H1 (cell line): ENCODE measurements around the gene SPAG17. TPM values are rescaled to one million over a fixed set of nuclear protein-coding genes. Genes with fewer than 3 reads are reported as not detected.

Experiments
- CTCF ChIA-PET: fragments of 300-600 bp; sonication (Branson Sonifier 250); formaldehyde crosslinking; loops from one replicate; lab custom pipeline; 2021; ENCODE audit not compliant: partially characterized antibody; lab: Charles Lee
- POLR2A ChIA-PET: fragments of 300-600 bp; sonication (Branson Sonifier 250); formaldehyde crosslinking; loops from one replicate; lab custom pipeline; 2021; ENCODE audit warnings: inconsistent platforms; ENCODE audit not compliant: partially characterized antibody; lab: Charles Lee
- DNase-seq, 2 experiments: peaks; one replicate each; pipeline versions ENCODE4 v3.0.0 to v3.0.0-alpha.2; 2010 to 2022; ENCODE audit warnings: low spot score in 2 of 2, low read depth in 1 of 2, mixed read lengths in 1 of 2
- FAIRE-seq: peaks from 2 replicates; lab custom pipeline; 2011; peaks lifted over from hg19 to GRCh38; lab: Jason Lieb, UNC
- H2AFZ ChIP-seq: 2 replicates; pipeline ENCODE4 v1.8.1; 2012; ENCODE audit warnings: low read length, inconsistent platforms
- H2AK5ac ChIP-seq: 2 replicates; pipeline ENCODE4 v1.6.1; 2013; ENCODE audit warnings: low read depth, low read length
- H2BK120ac ChIP-seq: replicated peaks from 2 replicates; pipeline ENCODE3; 2013; ENCODE audit warnings: low read depth, low read length, inconsistent platforms
- H2BK12ac ChIP-seq: 2 replicates; pipeline ENCODE4 v1.6.1; 2013; ENCODE audit warnings: low read depth, low read length
- H2BK15ac ChIP-seq: 2 replicates; pipeline ENCODE4 v1.6.1; 2013; ENCODE audit warnings: low read length
- H2BK20ac ChIP-seq: 2 replicates; pipeline ENCODE4 v1.6.1; 2013; ENCODE audit warnings: low read length
- H2BK5ac ChIP-seq: 2 replicates; pipeline ENCODE4 v1.6.1; 2013; ENCODE audit warnings: low read depth, low read length
- H3K14ac ChIP-seq: 2 replicates; pipeline ENCODE4 v1.6.1; 2013; ENCODE audit warnings: inconsistent platforms; ENCODE audit not compliant: insufficient read length
- H3K18ac ChIP-seq: 2 replicates; pipeline ENCODE4 v1.6.1; 2013; ENCODE audit warnings: low read length; ENCODE audit errors: extremely low read depth
- H3K23ac ChIP-seq: 2 replicates; pipeline ENCODE4 v1.6.1; 2013; ENCODE audit warnings: inconsistent platforms; ENCODE audit not compliant: insufficient read length
- H3K23me2 ChIP-seq: 2 replicates; pipeline ENCODE4 v1.6.1; 2013; ENCODE audit warnings: low read depth, low read length
- H3K27ac ChIP-seq: 2 replicates; pipeline ENCODE4 v1.6.1; 2011; ENCODE audit warnings: low read depth, low read length, inconsistent platforms
- H3K27me3 ChIP-seq, 4 experiments: replicated peaks in 1 of 4; 1 replicate in 1 of 4; 2 replicates in 3 of 4; pipeline versions ENCODE4 v1.6.1 to v1.8.1; 2011 to 2013; ENCODE audit warnings: low read length in 3 of 4, mild to moderate bottlenecking in 3 of 4, inconsistent platforms in 2 of 4, mixed read lengths in 2 of 4, moderate library complexity in 1 of 4; ENCODE audit not compliant: control insufficient read depth in 3 of 4, insufficient read depth in 3 of 4; ENCODE audit errors: extremely low read depth in 1 of 4
- H3K36me3 ChIP-seq, 4 experiments: 2 replicates each; pipeline versions ENCODE4 v1.6.1 to v1.8.1; 2011 to 2013; ENCODE audit warnings: mild to moderate bottlenecking in 4 of 4, low read length in 3 of 4, moderate library complexity in 2 of 4, control low read depth in 1 of 4, inconsistent platforms in 1 of 4; ENCODE audit not compliant: insufficient read depth in 4 of 4, control insufficient read depth in 2 of 4
- H3K4ac ChIP-seq: replicated peaks from 2 replicates; pipeline ENCODE3; 2013; ENCODE audit warnings: low read length, low read depth, mixed read lengths, inconsistent platforms; ENCODE audit not compliant: insufficient read length
- H3K4me1 ChIP-seq, 4 experiments: replicated peaks in 1 of 4; 1 replicate in 1 of 4; 2 replicates in 3 of 4; pipeline versions ENCODE4 v1.6.1 to v1.8.1; 2011 to 2013; ENCODE audit warnings: low read length in 3 of 4, inconsistent platforms in 2 of 4, mixed read lengths in 1 of 4; ENCODE audit not compliant: insufficient read depth in 4 of 4, control insufficient read depth in 3 of 4
- H3K4me2 ChIP-seq, 2 experiments: 2 replicates each; pipeline versions ENCODE4 v1.6.1 to v1.8.1; 2011 to 2013; ENCODE audit warnings: low read depth in 2 of 2, low read length in 2 of 2, control low read depth in 1 of 2, inconsistent platforms in 1 of 2, mild to moderate bottlenecking in 1 of 2; ENCODE audit not compliant: insufficient read depth in 1 of 2
- H3K4me3 ChIP-seq, 4 experiments: fragments of 200-600, 300-600 bp in 1 of 4; sonication (generic), shearing (Covaris generic), sonication (Bioruptor Twin) in 1 of 4; 2 replicates each; pipeline versions ENCODE4 v1.5.1 to v1.8.1; 2011 to 2016; ENCODE audit warnings: low read length in 4 of 4, low read depth in 3 of 4, control low read depth in 2 of 4, inconsistent platforms in 2 of 4, mild to moderate bottlenecking in 2 of 4, mixed read lengths in 1 of 4, moderate library complexity in 1 of 4; ENCODE audit not compliant: insufficient read depth in 2 of 4; ENCODE audit errors: extremely low read depth in 1 of 4
- H3K56ac ChIP-seq: replicated peaks from 2 replicates; pipeline ENCODE3; 2013; ENCODE audit warnings: low read depth, mild to moderate bottlenecking, mixed read lengths, low read length, inconsistent platforms; ENCODE audit not compliant: insufficient read length
- H3K79me1 ChIP-seq: 2 replicates; pipeline ENCODE4 v1.6.1; 2013; ENCODE audit warnings: low read depth, low read length, control low read depth
- H3K79me2 ChIP-seq, 2 experiments: 2 replicates each; pipeline versions ENCODE4 v1.6.1 to v1.8.1; 2012 to 2013; ENCODE audit warnings: low read length in 2 of 2, mild to moderate bottlenecking in 2 of 2, inconsistent platforms in 1 of 2; ENCODE audit not compliant: insufficient read depth in 2 of 2, control insufficient read depth in 1 of 2
- H3K9ac ChIP-seq, 4 experiments: replicated peaks in 1 of 4; 1 replicate in 1 of 4; 2 replicates in 3 of 4; pipeline versions ENCODE4 v1.6.1 to v1.8.1; 2011 to 2013; ENCODE audit warnings: low read depth in 3 of 4, low read length in 3 of 4, control low read depth in 2 of 4, mild to moderate bottlenecking in 2 of 4, moderate library complexity in 2 of 4, inconsistent platforms in 1 of 4; ENCODE audit errors: extremely low read depth in 1 of 4
- H3K9me3 ChIP-seq, 2 experiments: 2 replicates each; pipeline versions ENCODE4 v1.6.1 to v1.8.1; 2012 to 2013; ENCODE audit warnings: mild to moderate bottlenecking in 2 of 2, moderate library complexity in 2 of 2, control low read depth in 1 of 2, inconsistent platforms in 1 of 2, low read depth in 1 of 2, low read length in 1 of 2, mixed read lengths in 1 of 2; ENCODE audit not compliant: insufficient read depth in 2 of 2
- H4K20me1 ChIP-seq, 2 experiments: replicated peaks in 1 of 2; 2 replicates each; pipeline versions ENCODE3 to v1.8.1; 2011 to 2013; ENCODE audit warnings: inconsistent platforms in 2 of 2, low read length in 2 of 2, mild to moderate bottlenecking in 1 of 2; ENCODE audit not compliant: insufficient read depth in 2 of 2, control insufficient read depth in 1 of 2
- H4K5ac ChIP-seq: 2 replicates; pipeline ENCODE4 v1.6.1; 2013; ENCODE audit warnings: low read length, low read depth, mixed read lengths, inconsistent platforms; ENCODE audit not compliant: insufficient read length
- H4K8ac ChIP-seq: 2 replicates; pipeline ENCODE4 v1.8.0; 2013; ENCODE audit warnings: mild to moderate bottlenecking, moderate library complexity, low read length, inconsistent platforms; ENCODE audit not compliant: insufficient read depth; ENCODE audit errors: extremely low read depth
- H4K91ac ChIP-seq: replicated peaks from 2 replicates; pipeline ENCODE3; 2013; ENCODE audit warnings: low read length, mixed read lengths, inconsistent platforms; ENCODE audit not compliant: insufficient read length
- CBX8 ChIP-seq: fragments of 300-800, 300-1000 bp; sonication (generic); IDR thresholded peaks from 2 replicates; pipeline ENCODE4 v1.7.1; 2016; ENCODE audit warnings: low read depth, low read length, borderline replicate concordance
- EP300 ChIP-seq, 2 experiments: IDR thresholded peaks; 1 replicate in 1 of 2; 2 replicates in 1 of 2; pipeline ENCODE4 v1.6.1; 2011 to 2012; ENCODE audit warnings: low read depth in 2 of 2, low read length in 2 of 2, mild to moderate bottlenecking in 2 of 2, borderline replicate concordance in 1 of 2, inconsistent platforms in 1 of 2, moderate library complexity in 1 of 2
- GABPA ChIP-seq: IDR thresholded peaks from 2 replicates; pipeline ENCODE4 v1.6.1; 2011; ENCODE audit warnings: mild to moderate bottlenecking, low read length, moderate library complexity, borderline replicate concordance; ENCODE audit not compliant: insufficient read depth
- KDM1A ChIP-seq: fragments of 200-600, 300-600 bp; sonication (generic); IDR thresholded peaks from 2 replicates; pipeline ENCODE4 v1.7.1; 2016; ENCODE audit warnings: mild to moderate bottlenecking, low read length, borderline replicate concordance
- MAFK ChIP-seq: IDR thresholded peaks from 2 replicates; pipeline ENCODE4 v1.6.1; 2012; ENCODE audit warnings: low read depth, mild to moderate bottlenecking, improper control_type of control experiment, low read length
- MAX ChIP-seq: IDR thresholded peaks from 2 replicates; pipeline ENCODE4 v1.6.1; 2012; ENCODE audit warnings: inconsistent platforms
- POLR2AphosphoS5 ChIP-seq: IDR thresholded peaks from 2 replicates; pipeline ENCODE4 v1.6.1; 2011; ENCODE audit warnings: low read depth, low read length
- POU5F1 ChIP-seq: IDR thresholded peaks from 2 replicates; pipeline ENCODE4 v1.6.1; 2011; ENCODE audit warnings: low read depth, mild to moderate bottlenecking, low read length, moderate library complexity
- SAP30 ChIP-seq: fragments of 300-600 bp; sonication (generic); IDR thresholded peaks from 2 replicates; pipeline ENCODE4 v1.7.1; 2012; ENCODE audit warnings: low read length, moderate library complexity, mild to moderate bottlenecking, inconsistent platforms; ENCODE audit not compliant: insufficient read depth, insufficient replicate concordance
- YY1 ChIP-seq: IDR thresholded peaks from 2 replicates; pipeline ENCODE4 v1.6.1; 2011; ENCODE audit warnings: low read depth, mild to moderate bottlenecking, low read length
- WGBS, 2 experiments: shearing (Covaris generic) in 1 of 2; methylation state at CpG; one replicate each; pipeline versions ENCODE4 v1.1.6 to v1.1.7; 2013 to 2015; ENCODE audit warnings: low lambda C conversion rate in 2 of 2, mixed read lengths in 2 of 2, inconsistent platforms in 1 of 2, low coverage in 1 of 2, missing lambda C conversion rate in 1 of 2; ENCODE audit not compliant: insufficient replicate concordance in 2 of 2, insufficient coverage in 1 of 2, insufficient read length in 1 of 2; ENCODE audit errors: extremely low coverage in 1 of 2, missing lambda C conversion rate in 1 of 2; 5-methylcytosine and 5-hydroxymethylcytosine counted together
- polyA plus RNA-seq, 7 experiments: library from polyadenylated mRNA; depleted of rRNA in 3 of 7; stranded (reverse) in 5 of 7; unstranded in 2 of 7; fragments of >200 nt in 5 of 7; fragments of 200-250 nt in 2 of 7; gene quantifications; 1 replicate in 5 of 7; 2 replicates in 1 of 7; 4 replicates in 1 of 7; pipeline versions ENCODE4 v1.2.1 to v1.2.3, GENCODE V29; 2011 to 2013; ENCODE audit warnings: missing spikeins in 2 of 7, mixed read lengths in 2 of 7
- total RNA-seq: library from RNA; stranded (reverse); fragmentation: NEBNext Ultra II Directional; extraction: Animal tissue kit (Norgen Biotek cat#: 25700); gene quantifications from 2 replicates; pipeline ENCODE4 v1.2.1, GENCODE V29; 2021
- TF ChIP-seq, protein P1 (sequence below), 3 experiments: IDR thresholded peaks; 1 replicate in 2 of 3; 2 replicates in 1 of 3; pipeline versions ENCODE4 v1.5.1 to v1.6.1; 2011; ENCODE audit warnings: low read length in 3 of 3, mild to moderate bottlenecking in 3 of 3, inconsistent platforms in 2 of 3, low read depth in 1 of 3, moderate library complexity in 1 of 3; ENCODE audit not compliant: insufficient read depth in 1 of 3; ENCODE audit errors: control extremely low read depth in 1 of 3

SPAG17 gene
- total and polyA plus RNA-seq, 2 of the 8 experiments (the other 6 are each of a cell fraction or from before 2014, with no cell fraction given) = 0.56 to 0.62 TPM

DNA sequence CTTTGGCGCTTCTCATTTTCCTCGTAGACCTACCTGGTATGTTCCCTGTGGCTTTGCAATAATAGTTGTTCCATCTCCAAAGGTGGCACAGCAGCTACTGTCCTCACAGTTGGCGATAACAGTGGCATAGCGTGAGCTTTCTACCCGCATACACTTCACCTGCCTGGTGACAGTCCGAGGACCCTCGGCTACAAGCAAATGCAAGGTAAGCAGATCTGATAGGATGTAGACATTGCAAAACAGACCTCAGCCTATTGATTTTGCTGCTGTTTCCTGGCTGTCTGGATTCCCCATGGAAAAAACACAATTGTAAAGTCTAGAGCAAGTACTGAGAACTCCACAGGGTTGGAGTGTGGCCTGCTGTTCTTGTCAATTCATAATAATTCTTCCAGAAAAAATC is 177.0 kb downstream of the SPAG17 start:
- H3K79me1 ChIP-seq = no peaks in the 10 kb centered on the region
- POLR2A ChIA-PET = interaction anchor here (0.7 kb wide), 1 partner anchor 79 kb away, joined by 3 read pairs; the partner anchor contains the start of genes GDAP2 and WDR3
- no peak for TF ChIP-seq MAFK
- TF ChIP-seq KDM1A = no peak
- TF ChIP-seq MAX = no peak
- TF ChIP-seq, protein P1, sequence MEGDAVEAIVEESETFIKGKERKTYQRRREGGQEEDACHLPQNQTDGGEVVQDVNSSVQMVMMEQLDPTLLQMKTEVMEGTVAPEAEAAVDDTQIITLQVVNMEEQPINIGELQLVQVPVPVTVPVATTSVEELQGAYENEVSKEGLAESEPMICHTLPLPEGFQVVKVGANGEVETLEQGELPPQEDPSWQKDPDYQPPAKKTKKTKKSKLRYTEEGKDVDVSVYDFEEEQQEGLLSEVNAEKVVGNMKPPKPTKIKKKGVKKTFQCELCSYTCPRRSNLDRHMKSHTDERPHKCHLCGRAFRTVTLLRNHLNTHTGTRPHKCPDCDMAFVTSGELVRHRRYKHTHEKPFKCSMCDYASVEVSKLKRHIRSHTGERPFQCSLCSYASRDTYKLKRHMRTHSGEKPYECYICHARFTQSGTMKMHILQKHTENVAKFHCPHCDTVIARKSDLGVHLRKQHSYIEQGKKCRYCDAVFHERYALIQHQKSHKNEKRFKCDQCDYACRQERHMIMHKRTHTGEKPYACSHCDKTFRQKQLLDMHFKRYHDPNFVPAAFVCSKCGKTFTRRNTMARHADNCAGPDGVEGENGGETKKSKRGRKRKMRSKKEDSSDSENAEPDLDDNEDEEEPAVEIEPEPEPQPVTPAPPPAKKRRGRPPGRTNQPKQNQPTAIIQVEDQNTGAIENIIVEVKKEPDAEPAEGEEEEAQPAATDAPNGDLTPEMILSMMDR (IDR thresholded peaks at IDR 0.05; ENCODE audit: control extremely low read depth in 1 of 3, insufficient read depth in 1 of 3, low read depth in 1 of 3, low read length in 3 of 3) = no peak
- TF ChIP-seq YY1 = no peak
- TF ChIP-seq EP300 (IDR thresholded peaks at IDR 0.05; ENCODE audit: borderline replicate concordance in 1 of 2, low read depth in 2 of 2, low read length in 2 of 2) = no peak
- TF ChIP-seq CBX8 = no peak
- no peak for TF ChIP-seq GABPA
- TF ChIP-seq POLR2AphosphoS5 = no peak
- no peak for TF ChIP-seq POU5F1
- TF ChIP-seq SAP30 = no peak

More for the DNA sequence above, 177.0 kb downstream of the SPAG17 start:
- no peak overlapping the region for H3K4ac ChIP-seq
- no peaks in the 10 kb centered on the region for H3K79me2 ChIP-seq
- H4K20me1 ChIP-seq = no peaks in the 10 kb centered on the region
- H2BK12ac ChIP-seq = no peak overlapping the region
- FAIRE-seq (no peak), DNase-seq (no peak)
- H4K8ac ChIP-seq = no peak overlapping the region
- H3K36me3 ChIP-seq = no peaks in the 10 kb centered on the region
- CTCF ChIA-PET = no interaction called here
- no peak overlapping the region for H3K23ac ChIP-seq
- H3K14ac ChIP-seq = no peak overlapping the region
- no peak overlapping the region for H4K5ac ChIP-seq
- H2AK5ac ChIP-seq = no peak overlapping the region
- H3K9me3 ChIP-seq = no peaks in the 10 kb centered on the region
- no peak overlapping the region for H2BK120ac ChIP-seq
- no peak overlapping the region for H3K4me3 ChIP-seq
- H2AFZ ChIP-seq = no peak overlapping the region
- no peaks in the 10 kb centered on the region for H3K27me3 ChIP-seq
- H3K4me2 ChIP-seq = no peak overlapping the region
- H3K23me2 ChIP-seq = no peaks in the 10 kb centered on the region
- H3K18ac ChIP-seq = no peak overlapping the region
- no peak overlapping the region for H2BK20ac ChIP-seq
- no peak overlapping the region for H3K27ac ChIP-seq
- no peak overlapping the region for H3K9ac ChIP-seq
- 88% methylated on average over 7 of the region's 7 CpGs; no CpG with 5 or more reads in 1 of the 2 experiments for WGBS, 2 experiments
- no peak overlapping the region for H2BK5ac ChIP-seq
- no peak overlapping the region for H4K91ac ChIP-seq
- no peak overlapping the region for H3K56ac ChIP-seq
- H3K4me1 ChIP-seq = peaks cover 0 to 3% (median 0%) of the 10 kb centered on the region in 4 experiments; a peak in 1 of 7 replicates
- no peak overlapping the region for H2BK15ac ChIP-seq
